Activated T-cell treated with anti-CD3 and anti-CD28 coated beads for 4 hours (primary cell): ENCODE measurements around the gene ASZ1.

Experiments used
- DNase-seq: peaks from one replicate; pipeline ENCODE4 v3.0.0-alpha.2; 2020

ASZ1 gene

GRCh38 chr7:117333168-117333567, 94.1 kb downstream of the ASZ1 start:
- DNase-seq: no peak

- no peak for DNase-seq
Measured at GRCh38 chr7:117332031-117332430, 95.3 kb downstream of the ASZ1 start.

GRCh38 chr7:117325836-117326235, 101.5 kb downstream of the ASZ1 start:
- no peak for DNase-seq

- DNase-seq: no peak
Measured at GRCh38 chr7:117324960-117325359, 102.3 kb downstream of the ASZ1 start.

GRCh38 chr7:117323851-117324711, 103.2 kb downstream of the ASZ1 start:
- DNase-seq: no peak

GRCh38 chr7:117323305-117323850, 103.9 kb downstream of the ASZ1 start:
- no peak for DNase-seq

DNA sequence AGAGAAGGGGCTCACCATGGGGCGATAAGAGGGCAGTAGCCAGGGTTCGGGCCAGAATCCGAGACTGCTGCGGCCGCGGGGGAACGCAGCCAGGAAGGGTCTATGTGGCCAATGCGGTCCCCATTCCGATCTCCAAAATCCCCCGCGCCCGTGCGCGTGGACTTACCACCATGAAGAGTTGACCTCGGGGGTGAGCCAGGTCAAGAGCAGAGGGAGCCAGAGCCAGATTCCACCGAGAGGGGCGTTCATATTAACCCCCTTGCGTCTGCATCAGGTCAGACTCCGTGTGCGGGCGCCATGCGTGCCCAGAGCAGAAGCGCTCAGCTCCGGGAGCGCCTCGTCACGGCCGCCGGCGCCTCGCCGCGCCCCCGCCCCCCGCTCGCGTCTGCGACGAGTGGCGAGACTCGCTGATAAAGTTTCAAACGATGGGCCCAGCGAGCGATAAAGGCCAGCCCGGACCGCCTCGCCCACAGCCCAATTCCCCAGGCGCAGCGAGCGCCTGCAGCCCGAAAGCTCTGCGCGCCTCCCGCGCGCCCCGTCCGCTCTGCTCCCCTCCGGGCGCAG, 104.5 kb downstream of the ASZ1 start, which contains the start of gene WNT2:
Gene WNT2 (minus strand): TSS at position 318 of the 564 bp plus-strand sequence. CDS start 69 bp downstream, at position 249.
- DNase-seq: no peak

DNA sequence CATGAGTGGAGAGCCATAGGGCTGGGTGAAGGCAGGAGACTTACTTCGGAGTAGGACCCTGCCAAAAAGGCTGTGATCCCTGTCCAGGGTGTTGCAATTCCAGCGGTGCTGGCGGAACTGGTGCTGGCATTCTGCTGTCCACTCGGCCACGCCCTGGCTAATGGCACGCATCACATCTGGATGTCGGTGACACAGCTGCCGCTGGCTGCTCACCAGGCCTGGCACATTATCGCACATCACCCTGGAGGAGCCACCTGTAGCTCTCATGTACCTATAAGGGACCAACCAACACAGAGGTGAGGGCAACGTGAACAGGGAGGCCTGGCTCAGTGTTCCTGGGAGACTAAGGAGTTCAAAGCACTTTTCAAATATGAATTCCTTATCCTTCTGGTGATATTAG, 106.8 kb downstream of the ASZ1 start:
- no peak for DNase-seq

DNA sequence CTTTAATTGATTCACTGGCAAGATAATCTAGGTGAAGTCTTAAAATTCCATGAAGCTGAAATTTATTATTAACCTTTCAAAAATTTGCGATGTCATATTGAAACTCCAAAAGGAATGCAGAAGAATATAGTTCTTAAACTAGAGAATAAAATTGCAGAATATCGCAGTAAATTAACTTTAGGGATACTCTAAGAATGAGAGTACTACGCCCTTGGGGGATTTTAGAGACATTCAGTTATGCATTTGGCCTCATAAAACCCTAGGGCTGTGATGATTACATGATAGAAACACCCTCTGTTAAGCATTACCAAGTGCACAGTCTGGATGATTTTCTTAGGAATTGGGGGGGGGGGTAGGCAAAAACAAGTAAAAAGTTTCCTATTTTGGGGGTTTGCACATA, 108.1 kb downstream of the ASZ1 start:
- no peak for DNase-seq

- no peak for DNase-seq
Measured at GRCh38 chr7:117313582-117313981, 113.7 kb downstream of the ASZ1 start.
